Measurements from ENCODE around the gene HK1. TPM values are rescaled to one million over a fixed set of nuclear protein-coding genes. Genes with fewer than 3 reads are reported as not detected.

Gene HK1
- total RNA-seq, 1 experiment from 2014 or later, result 140 TPM

DNA sequence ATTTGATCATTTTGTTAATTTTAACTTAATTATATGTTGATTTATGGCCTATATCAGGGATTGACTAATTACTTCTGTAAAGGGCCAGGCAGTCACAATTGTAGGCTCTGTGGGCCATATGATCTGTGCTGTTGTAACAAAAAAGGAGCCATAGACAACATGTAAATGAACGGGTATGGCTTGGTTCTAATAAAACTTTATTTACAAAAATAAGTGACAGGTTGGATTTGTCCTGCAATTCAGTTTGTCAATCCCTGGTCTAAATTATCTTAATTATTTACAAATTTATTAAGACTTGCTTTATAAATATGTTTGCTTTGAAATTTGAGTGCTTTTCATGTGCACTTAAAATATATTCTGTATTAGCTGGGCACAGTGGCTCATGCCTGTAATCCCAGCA lies 2.9 kb upstream of the HK1 start:
- POLR2A ChIA-PET (ENCODE audit: unreplicated experiment), result no interaction called here
- peaks cover 14% of the 10 kb centered on the region; the same call in 1 of the 2 replicates for H3K9me3 ChIP-seq (ENCODE audit: insufficient read depth, low read depth)
- H2AFZ ChIP-seq, result no peak overlapping the region
- H3K79me2 ChIP-seq (ENCODE audit: low read depth), result no peaks in the 10 kb centered on the region
- TF ChIP-seq, protein P1, sequence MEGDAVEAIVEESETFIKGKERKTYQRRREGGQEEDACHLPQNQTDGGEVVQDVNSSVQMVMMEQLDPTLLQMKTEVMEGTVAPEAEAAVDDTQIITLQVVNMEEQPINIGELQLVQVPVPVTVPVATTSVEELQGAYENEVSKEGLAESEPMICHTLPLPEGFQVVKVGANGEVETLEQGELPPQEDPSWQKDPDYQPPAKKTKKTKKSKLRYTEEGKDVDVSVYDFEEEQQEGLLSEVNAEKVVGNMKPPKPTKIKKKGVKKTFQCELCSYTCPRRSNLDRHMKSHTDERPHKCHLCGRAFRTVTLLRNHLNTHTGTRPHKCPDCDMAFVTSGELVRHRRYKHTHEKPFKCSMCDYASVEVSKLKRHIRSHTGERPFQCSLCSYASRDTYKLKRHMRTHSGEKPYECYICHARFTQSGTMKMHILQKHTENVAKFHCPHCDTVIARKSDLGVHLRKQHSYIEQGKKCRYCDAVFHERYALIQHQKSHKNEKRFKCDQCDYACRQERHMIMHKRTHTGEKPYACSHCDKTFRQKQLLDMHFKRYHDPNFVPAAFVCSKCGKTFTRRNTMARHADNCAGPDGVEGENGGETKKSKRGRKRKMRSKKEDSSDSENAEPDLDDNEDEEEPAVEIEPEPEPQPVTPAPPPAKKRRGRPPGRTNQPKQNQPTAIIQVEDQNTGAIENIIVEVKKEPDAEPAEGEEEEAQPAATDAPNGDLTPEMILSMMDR (conservative IDR thresholded peaks at IDR 0.05), result no peak
- no peak for TF ChIP-seq EZH2 (IDR thresholded peaks at IDR 0.05; ENCODE audit: low read depth)
- no TSS peak for BruUV-seq (replicated peaks)
- no peaks in the 10 kb centered on the region for H3K36me3 ChIP-seq (ENCODE audit: low read depth)
- H3F3A ChIP-seq (ENCODE audit: insufficient read depth, low read depth), result peaks cover 5% of the 10 kb centered on the region; the same call in 1 of the 2 replicates
- intact Hi-C loops (cut with micrococcal nuclease; ENCODE audit: unreplicated experiment), result no loop called here
- H3K4me1 ChIP-seq (replicated peaks; ENCODE audit: insufficient read depth), result no peaks in the 10 kb centered on the region
- no peak overlapping the region for H3K4me3 ChIP-seq
- H3K27me3 ChIP-seq (ENCODE audit: insufficient read depth, low read depth), result no peaks in the 10 kb centered on the region
- CTCF ChIA-PET, result no interaction called here
- no peaks in the 10 kb centered on the region for H4K20me1 ChIP-seq (ENCODE audit: insufficient read depth)
- DNase-seq, result no peak
- H3K9me2 ChIP-seq (ENCODE audit: insufficient read depth), result no peaks in the 10 kb centered on the region
- H3K27ac ChIP-seq, result no peak overlapping the region
- H3K4me2 ChIP-seq, result no peak overlapping the region

DNA sequence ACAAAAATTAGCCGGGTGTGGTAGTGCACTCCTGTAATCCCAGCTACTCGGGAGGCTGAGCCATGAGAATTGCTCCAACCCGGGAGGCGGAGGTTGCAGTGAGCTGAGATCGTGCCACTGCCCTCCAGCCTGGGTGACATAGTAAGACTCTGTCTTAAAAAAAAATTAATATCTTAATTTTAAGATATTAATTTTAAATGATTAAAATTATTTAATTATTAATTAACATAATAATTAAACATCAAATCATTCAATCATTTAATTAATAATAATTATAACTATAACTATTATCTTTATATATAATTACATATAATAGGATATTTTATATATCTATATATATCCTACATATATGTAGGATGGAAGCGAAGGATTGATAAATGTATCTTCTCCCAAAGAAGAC lies 1.8 kb upstream of the HK1 start:
- Histone ChIP-seq H3K4me2 (no peak overlapping the region), H3K4me1 (replicated peaks; ENCODE audit: insufficient read depth) (no peaks in the 10 kb centered on the region), H3K9me3 (ENCODE audit: insufficient read depth, low read depth) (peaks cover 17% of the 10 kb centered on the region; the same call in 1 of the 2 replicates), H3K9me2 (ENCODE audit: insufficient read depth) (no peaks in the 10 kb centered on the region), H3K27ac (no peak overlapping the region), H3K4me3 (no peak overlapping the region), H3K27me3 (ENCODE audit: insufficient read depth, low read depth) (no peaks in the 10 kb centered on the region), H3F3A (ENCODE audit: insufficient read depth, low read depth) (no peaks in the 10 kb centered on the region), H2AFZ (no peak overlapping the region), H3K79me2 (ENCODE audit: low read depth) (no peaks in the 10 kb centered on the region), H3K36me3 (ENCODE audit: low read depth) (no peaks in the 10 kb centered on the region), H4K20me1 (ENCODE audit: insufficient read depth) (no peaks in the 10 kb centered on the region)
- no peak for DNase-seq
- TF ChIP-seq, protein P1 (conservative IDR thresholded peaks at IDR 0.05), result no peak
- TF ChIP-seq EZH2 (IDR thresholded peaks at IDR 0.05; ENCODE audit: low read depth), result no peak
- ChIA-PET POLR2A (ENCODE audit: unreplicated experiment) (interaction anchor here (0.6 kb wide), 1 partner anchor 43 kb away, joined by 4 read pairs; no protein-coding TSS in a partner anchor), CTCF (no interaction called here)
- intact Hi-C loops (cut with micrococcal nuclease; ENCODE audit: unreplicated experiment), result no loop called here
- BruUV-seq (replicated peaks), result no TSS peak

DNA sequence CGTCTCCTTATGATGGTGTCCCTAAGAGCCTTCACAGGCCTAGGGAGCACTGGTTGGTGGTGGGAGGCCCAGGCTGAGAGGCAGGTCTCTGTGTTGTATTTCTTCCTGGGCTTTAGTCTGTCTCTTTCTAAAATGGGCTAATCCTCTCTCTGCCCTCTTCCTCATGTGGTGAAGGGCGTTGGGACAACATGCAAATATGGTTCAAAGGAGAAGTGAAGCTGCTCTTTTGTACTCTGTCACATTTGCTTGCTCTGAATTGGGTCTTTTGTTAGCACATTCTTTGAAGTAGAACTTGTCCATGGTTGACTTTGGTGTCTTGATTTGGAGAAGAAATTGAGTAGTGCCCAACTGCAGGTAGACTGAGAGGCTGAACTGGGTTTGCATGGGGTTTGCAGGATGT lies 814 bp downstream of the HK1 start:
- Histone ChIP-seq H4K20me1 (ENCODE audit: insufficient read depth) (no peaks in the 10 kb centered on the region), H3K4me2 (no peak overlapping the region), H3K79me2 (ENCODE audit: low read depth) (no peaks in the 10 kb centered on the region), H2AFZ (no peak overlapping the region), H3K9me2 (ENCODE audit: insufficient read depth) (no peaks in the 10 kb centered on the region), H3F3A (ENCODE audit: insufficient read depth, low read depth) (no peaks in the 10 kb centered on the region), H3K27ac (no peak overlapping the region), H3K27me3 (ENCODE audit: insufficient read depth, low read depth) (no peaks in the 10 kb centered on the region), H3K4me1 (replicated peaks; ENCODE audit: insufficient read depth) (no peaks in the 10 kb centered on the region), H3K9me3 (ENCODE audit: insufficient read depth, low read depth) (0 out of 2 replicates have a peak, but pooled peaks cover 4% of the 10 kb centered on the region), H3K4me3 (no peak overlapping the region), H3K36me3 (ENCODE audit: low read depth) (no peaks in the 10 kb centered on the region)
- BruUV-seq (replicated peaks), result no TSS peak
- POLR2A ChIA-PET (ENCODE audit: unreplicated experiment), result no interaction called here
- no peak for TF ChIP-seq EZH2 (IDR thresholded peaks at IDR 0.05; ENCODE audit: low read depth)
- TF ChIP-seq, protein P1 (conservative IDR thresholded peaks at IDR 0.05), result no peak
- intact Hi-C loops (cut with micrococcal nuclease; ENCODE audit: unreplicated experiment), result no loop called here
- CTCF ChIA-PET, result interaction anchor here (1.4 kb wide), 1 partner anchor 12 kb away, joined by 8 read pairs; no protein-coding TSS in a partner anchor
- DNase-seq, result no peak
